ENCODE measurements around the gene RBM5.
"Not testable (repeated sequence)": the region's sequence is repeated elsewhere in the genome, so short reads cannot be mapped to it uniquely, and the experiment has no call there.

RBM5 gene

GRCh38 chr3:50088725-50089608 lies at the start of gene RBM5:
TSS of gene RBM5 (plus strand) at chr3:50088919. CDS start at chr3:50090435, 1,516 bp downstream.
- peak; percentile 76 for DNase-seq (ENCODE audit: low read depth)

GRCh38 chr3:50044976-50045375 lies 43.7 kb upstream of the RBM5 start:
- DNase-seq (ENCODE audit: low read depth) = no peak

GRCh38 chr3:50047426-50047825 lies 41.3 kb upstream of the RBM5 start:
- DNase-seq (ENCODE audit: low read depth) = no peak

- DNase-seq (ENCODE audit: low read depth) = no peak
Measured at GRCh38 chr3:50050361-50050760, 38.4 kb upstream of the RBM5 start.

- no peak for DNase-seq (ENCODE audit: low read depth)
Measured at GRCh38 chr3:50057756-50058155, 31.0 kb upstream of the RBM5 start.

- DNase-seq (ENCODE audit: low read depth) = no peak
Measured at GRCh38 chr3:50068134-50068533, 20.6 kb upstream of the RBM5 start.

- DNase-seq (ENCODE audit: low read depth) = no peak
Measured at GRCh38 chr3:50078091-50078490, 10.6 kb upstream of the RBM5 start.

- no peak for DNase-seq (ENCODE audit: low read depth)
Measured at GRCh38 chr3:50078622-50079021, 10.1 kb upstream of the RBM5 start.

- DNase-seq (ENCODE audit: low read depth) = not testable (repeated sequence)
Measured at GRCh38 chr3:50084951-50085350, 3.8 kb upstream of the RBM5 start.

- DNase-seq (ENCODE audit: low read depth) = peak; percentile 1
Measured at GRCh38 chr3:50089609-50089945, 858 bp downstream of the RBM5 start.

GRCh38 chr3:50090984-50091383 lies 2.3 kb downstream of the RBM5 start:
- no peak for DNase-seq (ENCODE audit: low read depth)

GRCh38 chr3:50095352-50095998 lies 6.8 kb downstream of the RBM5 start:
- DNase-seq (ENCODE audit: low read depth) = no peak

GRCh38 chr3:50100386-50100785 lies 11.7 kb downstream of the RBM5 start:
- DNase-seq (ENCODE audit: low read depth) = no peak

- DNase-seq (ENCODE audit: low read depth) = no peak
Measured at GRCh38 chr3:50100956-50101845, 12.5 kb downstream of the RBM5 start.

GRCh38 chr3:50102558-50102957 lies 13.8 kb downstream of the RBM5 start:
- no peak for DNase-seq (ENCODE audit: low read depth)

GRCh38 chr3:50111757-50112156 lies 23.0 kb downstream of the RBM5 start:
- no peak for DNase-seq (ENCODE audit: low read depth)

- no peak for DNase-seq (ENCODE audit: low read depth)
Measured at GRCh38 chr3:50112462-50112861, 23.7 kb downstream of the RBM5 start.

- DNase-seq (ENCODE audit: low read depth) = no peak
Measured at GRCh38 chr3:50117120-50117519, 28.4 kb downstream of the RBM5 start.

GRCh38 chr3:50118237-50118636 lies 29.5 kb downstream of the RBM5 start:
- no peak for DNase-seq (ENCODE audit: low read depth)

- no peak for DNase-seq (ENCODE audit: low read depth)
Measured at GRCh38 chr3:50119786-50120185, 31.1 kb downstream of the RBM5 start.

- no peak for DNase-seq (ENCODE audit: low read depth)
Measured at GRCh38 chr3:50120364-50121071, 31.8 kb downstream of the RBM5 start.

All from stimulated activated CD8-positive, alpha-beta memory T cell treated with anti-CD3 and anti-CD28 coated beads, Interleukin-7, amount 100 ng/mL, for 24 hours (primary cell).